ENCODE results near the gene YAP1.

- no peak for TF ChIP-seq CTCF (IDR thresholded peaks at IDR 0.05)
- TF ChIP-seq ZSCAN20 (CRISPR knock-in tag; IDR thresholded peaks at IDR 0.05), result no peak
- no peak for TF ChIP-seq CHD4 (IDR thresholded peaks at IDR 0.05; ENCODE audit: borderline replicate concordance)
- TF ChIP-seq MYC (IDR thresholded peaks at IDR 0.05; ENCODE audit: borderline replicate concordance, low read length), result no peak
- no peak for TF ChIP-seq CEBPB (IDR thresholded peaks at IDR 0.05)
- no peak for TF ChIP-seq POLR2A (IDR thresholded peaks at IDR 0.05; ENCODE audit: low read length)
- no peak for TF ChIP-seq JUNB (IDR thresholded peaks at IDR 0.05)
- TF ChIP-seq ZC3H11A (IDR thresholded peaks at IDR 0.05), result no peak
- no peak for TF ChIP-seq ZFP36 (IDR thresholded peaks at IDR 0.05; ENCODE audit: borderline replicate concordance, partially characterized antibody)
- no peak for TF ChIP-seq USF2 (IDR thresholded peaks at IDR 0.05)
- TF ChIP-seq MAZ (IDR thresholded peaks at IDR 0.05; ENCODE audit: borderline replicate concordance, low read depth, low read length), result no peak
- TF ChIP-seq PHF8 (IDR thresholded peaks at IDR 0.05; ENCODE audit: borderline replicate concordance, low read depth), result no peak
Measured at GRCh38 chr11:102171101-102171500, 60.9 kb downstream of the YAP1 start.
